Heart left ventricle (tissue), 16 donors: Measurements from ENCODE around the gene FAF1. TPM values are rescaled to one million over a fixed set of nuclear protein-coding genes. Genes with fewer than 3 reads are reported as not detected.

ENCODE experiments used
- ATAC-seq, 4 donors: fragments of 200-7000 bp; cut with Tn5 transposase; one replicate each; pipeline ENCODE4 v1.9.1; 2020 to 2022; ENCODE audit warnings: moderate library complexity in 4 of 4, mild to moderate bottlenecking in 3 of 4, moderate number of reproducible peaks in 1 of 4
- DNase-seq, 5 donors: peaks; one replicate each; pipeline ENCODE4 v3.0.0-alpha.2; 2020
- H3K27ac ChIP-seq, 12 donors: fragments of 200-600 bp; sonication (generic) in 4 of 12; one replicate each; pipeline versions ENCODE4 v1.5.0 to v1.8.0; 2016 to 2022; ENCODE audit warnings: mild to moderate bottlenecking in 2 of 12
- H3K27me3 ChIP-seq, 9 donors: fragments of 200-600 bp; sonication (generic) in 2 of 9; one replicate each; pipeline versions ENCODE4 v1.5.1 to v1.8.0; 2016 to 2022; ENCODE audit warnings: mild to moderate bottlenecking in 3 of 9
- H3K36me3 ChIP-seq, 9 donors: fragments of 200-600 bp; sonication (generic) in 2 of 9; one replicate each; pipeline versions ENCODE4 v1.5.0 to v1.8.0; 2018 to 2022; ENCODE audit warnings: mild to moderate bottlenecking in 2 of 9
- H3K4me1 ChIP-seq, 12 donors: fragments of 200-600 bp; sonication (generic) in 4 of 12; one replicate each; pipeline versions ENCODE4 v1.5.0 to v1.8.0; 2016 to 2022; ENCODE audit warnings: mild to moderate bottlenecking in 3 of 12
- H3K4me3 ChIP-seq, 12 donors: fragments of 200-600 bp; sonication (generic) in 4 of 12; one replicate each; pipeline versions ENCODE4 v1.5.0 to v1.8.0; 2017 to 2022; ENCODE audit warnings: mild to moderate bottlenecking in 9 of 12, moderate library complexity in 4 of 12
- H3K9me3 ChIP-seq, 12 donors: fragments of 200-600 bp; sonication (generic) in 4 of 12; one replicate each; pipeline versions ENCODE4 v1.5.0 to v1.8.0; 2016 to 2022; ENCODE audit warnings: mild to moderate bottlenecking in 1 of 12
- CTCF ChIP-seq, 12 donors: fragments of 200-600 bp; sonication (generic) in 4 of 12; IDR thresholded peaks; one replicate each; pipeline versions ENCODE4 v1.5.0 to v1.8.0; 2018 to 2022; ENCODE audit warnings: antibody characterized with exemption in 12 of 12, mild to moderate bottlenecking in 5 of 12
- POLR2A ChIP-seq, 2 donors: fragments of 450-650 bp; IDR thresholded peaks; one replicate each; pipeline ENCODE4 v1.6.1; 2017; ENCODE audit warnings: antibody characterized with exemption in 2 of 2, mild to moderate bottlenecking in 2 of 2, moderate library complexity in 2 of 2
- WGBS, 4 donors: extraction: QIAGEN DNeasy Blood & Tissue Kit in 2 of 4; methylation state at CpG; one replicate each; pipeline versions ENCODE4 v1.1.5 to v1.1.7; 2013 to 2018; 5-methylcytosine and 5-hydroxymethylcytosine counted together
- intact Hi-C, 10 donors: fragments of 100-400 bp; cut with DNase I; formaldehyde crosslinking; loops; one replicate each; pipeline versions ENCODE4 v1.11.1 to v1.14.2; 2022
- polyA plus RNA-seq, 2 donors: library from polyadenylated mRNA; stranded (reverse); fragments of 200-250 nt; gene quantifications; one replicate each; pipeline ENCODE4 v1.2.3, GENCODE V29; 2013
- total RNA-seq, 9 donors: library from RNA; depleted of rRNA in 2 of 9; stranded (reverse); fragments of >200 nt in 2 of 9; fragmentation: NEBNext Ultra II Directional in 3 of 9; extraction: Animal tissue kit (Norgen Biotek cat#: 25700) in 3 of 9; gene quantifications; one replicate each; pipeline versions ENCODE4 v1.1.0 to v1.2.4, GENCODE V29; 2016 to 2023
- donor health status: ischemic (EF 13 %, LVEDD 7.1; RV severe dilation, severe dysfunction).
- donor health status: healthy with polysubstance abuse.
- donor health status: DM: no; HTN: yes; CAD: no.
- donor health status: DM: no; HTN: no; CAD: no.
- donor health status: ischemic (EF 25% LVEDD 6.9; RV normal size, moderate dysfunction).
- donor health status: ischemic (EF 25% LVEDD 5.7; RV mildly dilated, moderate dysfunction).
- donor health status: healthy.
- donor health status: DM: yes; HTN: yes; CAD: no.
- donor health status: ischemic (EF 35%, LVEDD 5.7; RV mildly dilated, moderate dysfunction).
- donor health status: nonischemic (EF 11% LVEDD 7.7; RV severe dilation, severe dysfunction).
- donor health status: DM: yes; HTN: yes; CAD: no.
- donor health status: PGD.
- donor health status: ischemic (EF 29% LVEDD 5.4; RV normal size, mild dysfunction).
- donor health status: nonischemic (EF 23%, LVEDD 6.1; RV moderate dilation, normal function).

Gene FAF1
- total and polyA plus RNA-seq, 11 donors, result 41.0 to 112 (median 81.3) TPM

- DNase-seq (no peak), ATAC-seq (no peak)
- Histone ChIP-seq H3K36me3 (peaks cover 0 to 71% (median 34%) of the 10 kb centered on the region in 9 donors), H3K27ac (no peak overlapping the region), H3K9me3 (no peaks in the 10 kb centered on the region), H3K4me3 (no peak overlapping the region), H3K27me3 (no peaks in the 10 kb centered on the region), H3K4me1 (no peaks in the 10 kb centered on the region)
- TF ChIP-seq CTCF (IDR thresholded peaks at IDR 0.05) (no peak), POLR2A (IDR thresholded peaks at IDR 0.05) (no peak)
- 94 to 95% (median 94%) methylated on average over 1 of the region's 1 CpG for WGBS, 4 donors
- intact Hi-C loops, result no loop called here
Measured at GRCh38 chr1:50564417-50564816, 395.6 kb downstream of the FAF1 start.

DNA sequence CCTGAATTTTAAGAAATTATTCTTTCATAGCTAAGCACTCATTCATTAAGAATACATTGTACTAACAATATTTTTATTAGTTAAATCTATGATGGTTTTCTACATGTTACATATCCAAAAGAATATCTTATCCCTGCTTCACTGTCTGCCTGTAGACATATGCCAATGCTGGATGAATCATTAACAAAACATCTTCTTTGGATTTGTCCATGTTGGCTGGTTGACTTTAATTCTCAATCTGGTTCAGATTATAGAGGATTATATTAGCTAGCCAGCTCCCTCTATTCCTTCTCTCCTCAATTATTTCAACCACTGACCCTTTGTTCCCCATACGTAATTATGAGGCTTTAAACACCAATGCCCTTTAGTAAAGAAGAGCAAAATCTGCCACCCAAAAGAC is 398.0 kb downstream of the FAF1 start:
- H3K36me3 ChIP-seq, result peaks cover 0 to 63% (median 34%) of the 10 kb centered on the region in 9 donors
- WGBS, 4 donors, result 92 to 100% (median 95%) methylated on average over 1 of the region's 1 CpG

DNA sequence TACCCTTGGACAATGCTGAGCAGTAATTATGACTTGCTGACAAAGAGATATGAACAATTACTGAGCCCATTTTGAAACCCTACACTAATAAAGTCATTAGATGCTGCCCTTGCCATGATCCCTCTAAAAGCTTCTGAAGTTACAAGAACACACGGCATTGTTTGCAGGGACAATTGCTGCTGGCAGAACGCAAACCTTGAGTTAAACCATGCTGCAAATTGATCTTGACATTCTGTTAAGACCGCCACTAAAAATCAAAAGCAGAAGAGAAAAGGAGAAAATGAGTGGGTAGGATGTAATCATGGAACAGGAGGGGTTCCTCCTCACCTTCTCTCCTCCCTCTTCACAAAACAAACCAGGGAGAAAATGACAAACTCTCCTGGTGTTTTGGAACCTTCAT is 400.6 kb downstream of the FAF1 start:
- peaks cover 0 to 38% (median 9%) of the 10 kb centered on the region in 9 donors for H3K36me3 ChIP-seq
- DNase-seq (no peak), ATAC-seq (no peak)
- H3K4me1 ChIP-seq, result no peaks in the 10 kb centered on the region
- no peaks in the 10 kb centered on the region for H3K9me3 ChIP-seq
- H3K4me3 ChIP-seq, result no peak overlapping the region
- TF ChIP-seq POLR2A (IDR thresholded peaks at IDR 0.05) (no peak), CTCF (IDR thresholded peaks at IDR 0.05) (no peak)
- no peak overlapping the region for H3K27ac ChIP-seq
- H3K27me3 ChIP-seq, result no peaks in the 10 kb centered on the region
- WGBS, 4 donors, result 84 to 97% (median 95%) methylated on average over 3 of the region's 3 CpGs
- intact Hi-C loops, result no loop called here

More for the DNA sequence above, 398.0 kb downstream of the FAF1 start:
- no peak for DNase-seq
- Histone ChIP-seq H3K4me3 (no peak overlapping the region), H3K27ac (no peak overlapping the region), H3K27me3 (no peaks in the 10 kb centered on the region), H3K4me1 (no peaks in the 10 kb centered on the region), H3K9me3 (no peaks in the 10 kb centered on the region)
- intact Hi-C loops, result no loop called here
- no peak for TF ChIP-seq CTCF (IDR thresholded peaks at IDR 0.05)
- TF ChIP-seq POLR2A (IDR thresholded peaks at IDR 0.05), result no peak
- no peak for ATAC-seq

GRCh38 chr1:50553921-50554320 is 406.1 kb downstream of the FAF1 start:
- no peak overlapping the region for H3K27ac ChIP-seq
- TF ChIP-seq CTCF (IDR thresholded peaks at IDR 0.05) (no peak), POLR2A (IDR thresholded peaks at IDR 0.05) (no peak)

More at GRCh38 chr1:50553921-50554320, 406.1 kb downstream of the FAF1 start:
- intact Hi-C loops, result no loop called here
- DNase-seq (no peak), ATAC-seq (no peak)
- peaks cover 0 to 8% (median 0%) of the 10 kb centered on the region in 9 donors for H3K36me3 ChIP-seq
- WGBS, 4 donors, result 91 to 93% (median 91%) methylated on average over 2 of the region's 2 CpGs
- no peak overlapping the region for H3K4me3 ChIP-seq
- no peaks in the 10 kb centered on the region for H3K4me1 ChIP-seq
- no peaks in the 10 kb centered on the region for H3K9me3 ChIP-seq
- H3K27me3 ChIP-seq, result no peaks in the 10 kb centered on the region
